IPS-18c (cell line): ENCODE measurements around the gene MRTFA.
"Not testable (repeated sequence)": the region's sequence is repeated elsewhere in the genome, so short reads cannot be mapped to it uniquely, and the experiment has no call there.

ENCODE experiments used
- H3K4me3 ChIP-seq: 2 replicates; pipeline ENCODE4 v1.7.0; 2013; ENCODE audit warnings: low read depth, mild to moderate bottlenecking, low read length, moderate library complexity; ENCODE audit not compliant: insufficient read depth
- H3K9me3 ChIP-seq: one replicate; pipeline ENCODE4 v1.6.1; 2013; ENCODE audit warnings: mild to moderate bottlenecking, low read length, moderate library complexity; ENCODE audit not compliant: control insufficient read depth, insufficient read depth

MRTFA gene

DNA sequence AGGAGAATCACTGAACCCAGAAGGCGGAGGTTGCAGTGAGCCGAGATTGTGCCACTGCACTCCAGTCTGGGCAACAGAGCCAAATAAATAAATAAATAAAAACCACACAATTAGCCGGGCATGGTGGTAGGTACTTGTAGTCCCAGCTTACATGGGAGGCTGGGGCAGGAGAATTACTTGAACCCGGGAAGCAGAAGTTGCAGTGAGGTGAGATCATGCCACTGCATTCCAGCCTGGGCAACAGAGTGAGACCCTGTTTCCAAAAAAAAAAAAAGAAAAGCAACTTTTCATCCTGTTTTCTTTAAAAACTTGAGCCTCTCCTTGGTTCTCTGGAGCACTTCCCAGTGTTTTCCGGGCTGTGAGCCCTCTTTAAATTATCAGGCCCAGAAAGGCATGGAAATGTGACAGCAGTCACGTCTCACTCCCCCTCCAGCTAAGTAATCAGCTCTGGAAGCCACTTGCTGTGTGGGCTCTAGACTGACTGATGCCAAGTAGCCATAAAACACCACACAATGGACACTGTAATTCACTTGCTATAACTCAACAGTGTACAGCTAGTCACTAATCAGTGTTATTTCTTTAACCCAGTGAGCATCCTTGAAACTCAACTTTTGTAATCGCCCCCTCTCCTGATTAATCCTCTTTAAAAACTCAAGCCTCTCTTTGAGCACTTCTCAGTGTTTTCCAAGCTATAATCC, 29.8 kb upstream of the MRTFA start:
- no peak overlapping the region for H3K4me3 ChIP-seq
- no peaks in the 10 kb centered on the region for H3K9me3 ChIP-seq

DNA sequence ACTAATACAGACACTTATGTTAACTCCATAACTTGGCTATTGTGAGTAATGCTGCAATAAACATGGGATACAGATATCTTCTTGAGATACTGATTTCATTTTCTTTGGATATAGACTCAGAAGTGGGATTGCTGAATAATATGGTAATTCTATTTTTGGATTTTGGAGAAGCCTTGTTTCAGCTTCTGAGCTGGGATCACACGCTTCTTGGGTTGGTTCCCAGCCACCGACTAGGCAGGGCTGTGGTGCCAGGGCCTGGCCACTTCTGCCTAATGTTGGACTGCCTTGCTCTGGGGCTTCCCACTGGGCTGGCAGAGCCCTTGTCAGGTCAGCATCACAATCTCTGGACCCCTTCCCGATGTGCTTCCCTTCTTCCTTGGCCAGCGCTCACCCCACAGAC, 28.8 kb upstream of the MRTFA start:
- no peaks in the 10 kb centered on the region for H3K9me3 ChIP-seq

GRCh38 chr22:40661671-40662070, 25.2 kb upstream of the MRTFA start:
- no peak overlapping the region for H3K4me3 ChIP-seq
- H3K9me3 ChIP-seq: no peaks in the 10 kb centered on the region

More for the DNA sequence above, 28.8 kb upstream of the MRTFA start:
- H3K4me3 ChIP-seq: no peak overlapping the region

- Histone ChIP-seq H3K9me3 (no peaks in the 10 kb centered on the region), H3K4me3 (no peak overlapping the region)
Measured at GRCh38 chr22:40660730-40661129, 24.2 kb upstream of the MRTFA start.

DNA sequence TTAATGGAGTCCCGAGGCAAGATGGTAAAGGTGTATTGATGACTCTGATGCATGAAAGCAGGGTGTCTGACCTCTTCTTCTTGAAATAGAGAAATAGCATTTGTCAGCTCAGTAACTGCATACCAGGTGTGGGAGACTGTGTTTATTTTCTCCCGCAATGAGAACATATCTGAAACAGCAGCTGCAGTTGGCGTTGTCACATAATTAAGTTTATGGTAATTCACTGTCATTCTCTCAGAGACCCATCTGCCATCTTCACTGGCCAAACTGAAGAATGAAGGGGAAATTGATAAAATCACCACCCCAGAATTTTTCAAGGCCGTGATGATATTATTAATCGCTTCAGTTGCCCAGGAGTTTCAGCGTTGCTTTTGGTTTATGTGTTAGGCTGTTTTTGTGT, 22.6 kb upstream of the MRTFA start:
- Histone ChIP-seq H3K9me3 (no peaks in the 10 kb centered on the region), H3K4me3 (no peak overlapping the region)

- H3K9me3 ChIP-seq, H3K4me3 ChIP-seq: not testable (repeated sequence)
Measured at GRCh38 chr22:40656651-40657050, 20.1 kb upstream of the MRTFA start.

- not testable (repeated sequence) for H3K9me3 ChIP-seq, H3K4me3 ChIP-seq
Measured at GRCh38 chr22:40655941-40656340, 19.4 kb upstream of the MRTFA start.

DNA sequence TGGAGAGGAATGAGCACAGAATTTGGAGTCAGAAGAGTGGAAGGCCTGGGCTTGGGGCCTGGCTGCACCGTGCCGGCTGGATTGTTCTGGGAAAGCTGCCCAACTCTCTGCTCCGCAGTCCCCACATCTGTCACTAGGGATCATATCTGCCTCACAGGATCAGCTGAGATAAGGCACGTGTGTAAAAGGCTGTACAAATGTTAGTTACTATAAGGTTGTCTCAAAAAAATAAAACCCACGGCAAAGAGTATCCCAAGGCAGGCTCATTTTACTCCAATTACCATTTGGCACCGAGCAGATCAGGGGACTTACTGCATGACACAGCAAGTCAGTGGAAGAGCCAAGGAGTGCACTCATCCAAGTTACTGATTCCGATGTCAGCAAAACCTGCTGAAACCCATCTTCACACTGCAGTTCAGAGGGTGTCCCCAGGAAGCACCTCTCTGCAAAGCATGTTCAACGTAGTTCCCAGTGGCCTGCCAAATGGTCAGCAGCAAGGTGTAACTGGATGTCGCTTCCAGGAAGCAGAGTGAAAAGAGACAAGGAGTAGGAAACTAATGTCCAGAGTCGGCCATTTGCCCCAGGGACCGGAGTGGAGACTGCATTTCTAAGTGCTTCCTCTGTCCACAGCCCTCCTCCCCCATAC, 18.1 kb upstream of the MRTFA start:
- H3K9me3 ChIP-seq: peaks cover 2% of the 10 kb centered on the region
- H3K4me3 ChIP-seq: no peak overlapping the region

GRCh38 chr22:40653361-40653760, 16.8 kb upstream of the MRTFA start:
- Histone ChIP-seq H3K4me3 (no peak overlapping the region), H3K9me3 (peaks cover 2% of the 10 kb centered on the region)

- Histone ChIP-seq H3K4me3 (peak overlapping the region; percentile 62), H3K9me3 (peaks cover 2% of the 10 kb centered on the region)
Measured at GRCh38 chr22:40651563-40652501, 15.3 kb upstream of the MRTFA start.

DNA sequence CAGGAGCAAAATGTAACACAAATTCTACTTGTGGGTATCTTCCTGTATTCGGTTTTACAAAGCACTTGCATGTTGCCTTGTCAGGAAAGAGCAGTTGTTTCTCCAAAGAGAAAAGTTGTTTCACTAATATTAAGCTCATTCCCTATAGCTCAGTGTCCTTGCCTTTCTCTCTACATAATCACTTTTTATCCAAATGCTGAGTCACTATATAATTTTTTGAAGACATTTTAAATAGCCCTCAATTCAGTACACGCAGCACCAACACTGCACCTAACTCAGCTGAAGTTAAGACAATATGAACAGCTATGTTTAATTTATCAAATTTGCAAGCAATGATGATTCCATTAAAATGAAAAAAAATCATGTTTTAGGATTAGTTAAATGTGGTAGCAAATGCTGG, 14.5 kb upstream of the MRTFA start:
- Histone ChIP-seq H3K4me3 (no peak overlapping the region), H3K9me3 (peaks cover 2% of the 10 kb centered on the region)

- H3K4me3 ChIP-seq: no peak overlapping the region
- H3K9me3 ChIP-seq: peaks cover 2% of the 10 kb centered on the region
Measured at GRCh38 chr22:40648386-40648785, 11.9 kb upstream of the MRTFA start.

DNA sequence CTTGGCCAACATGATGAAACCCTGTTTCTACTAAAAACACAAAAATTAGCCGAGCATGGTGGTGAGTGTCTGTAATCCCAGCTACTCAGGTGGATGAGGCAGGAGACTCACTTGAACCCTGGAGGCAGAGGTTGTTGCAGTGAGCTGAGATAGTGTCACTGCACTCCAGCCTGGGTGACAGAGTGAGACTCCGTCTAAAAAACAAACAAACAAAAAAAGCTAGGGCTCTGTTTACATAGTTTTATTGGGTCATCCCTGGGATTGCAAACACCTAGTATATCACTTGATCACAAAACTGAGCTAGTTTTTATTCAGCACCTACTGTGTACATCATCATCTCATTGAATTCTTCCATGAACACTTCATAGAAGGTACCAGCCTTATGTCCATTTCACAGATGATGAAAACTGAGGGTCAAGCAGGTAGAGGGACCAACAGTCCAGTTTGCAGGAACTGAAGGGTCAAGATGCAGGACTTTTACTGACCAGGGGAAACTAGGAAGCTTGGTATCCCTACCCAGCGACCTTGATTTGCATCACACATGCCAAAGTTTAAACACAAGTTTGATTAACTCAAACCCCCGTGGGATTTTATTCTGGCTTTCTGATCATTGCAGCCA, 9.2 kb upstream of the MRTFA start:
- no peak overlapping the region for H3K4me3 ChIP-seq
- H3K9me3 ChIP-seq: no peaks in the 10 kb centered on the region

DNA sequence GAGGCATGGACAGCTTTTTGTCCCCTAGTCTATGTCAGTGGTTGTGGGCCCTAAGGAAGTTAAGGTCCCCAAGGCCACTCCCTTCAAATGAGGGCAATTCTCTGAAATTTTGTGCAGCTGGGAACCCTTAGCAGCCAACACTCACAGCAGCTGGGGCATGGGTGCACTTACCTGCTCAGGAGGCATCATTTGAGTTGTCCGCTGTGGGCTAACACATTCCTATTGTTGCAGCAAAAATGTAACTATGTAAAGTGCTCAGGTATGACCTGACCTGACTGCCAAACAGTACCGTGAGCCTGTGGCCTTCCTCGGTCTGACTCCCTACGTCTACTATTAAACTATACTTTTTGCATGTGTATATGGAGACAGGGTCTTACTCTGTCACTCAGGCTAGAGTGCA, 5.8 kb upstream of the MRTFA start:
- H3K4me3 ChIP-seq: no peak overlapping the region
- no peaks in the 10 kb centered on the region for H3K9me3 ChIP-seq

DNA sequence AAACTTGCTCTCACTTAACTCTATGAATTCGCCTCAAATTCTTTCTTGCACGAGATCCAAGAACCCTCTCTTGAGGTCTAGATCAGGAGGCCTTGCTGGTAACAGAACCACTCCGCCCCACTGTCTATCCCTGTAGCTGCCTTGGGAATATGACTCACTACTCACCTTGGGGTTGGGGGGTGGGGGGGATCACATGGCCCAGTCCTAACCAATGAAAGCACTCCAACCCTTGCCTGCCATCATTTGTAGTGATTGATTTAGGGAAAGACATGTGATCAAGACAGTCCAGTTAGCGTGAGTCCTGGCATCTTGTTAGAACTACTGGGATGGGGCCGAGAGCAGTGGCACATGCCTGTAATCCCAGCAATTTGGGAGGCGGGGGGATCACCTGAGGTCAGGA, 4.8 kb upstream of the MRTFA start:
- Histone ChIP-seq H3K9me3 (no peaks in the 10 kb centered on the region), H3K4me3 (no peak overlapping the region)

DNA sequence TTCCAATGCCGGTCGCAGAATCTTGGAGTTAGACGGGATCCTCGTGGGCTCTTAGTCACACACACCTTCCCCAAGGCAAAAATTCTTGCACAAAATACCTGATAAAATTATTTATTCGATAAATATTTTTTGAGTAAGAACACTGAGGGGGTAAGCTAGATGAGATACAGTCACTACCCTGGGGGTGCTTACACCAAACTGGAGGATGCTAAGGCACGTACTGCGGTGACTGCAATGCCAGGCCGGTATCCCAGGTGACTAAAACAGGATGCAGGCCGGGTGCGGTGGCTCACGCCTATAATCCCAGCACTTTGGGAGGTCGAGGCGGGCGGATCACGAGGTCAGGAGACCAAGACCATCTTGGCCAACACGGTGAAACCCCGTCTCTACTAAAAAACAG, 1.7 kb upstream of the MRTFA start:
- H3K4me3 ChIP-seq: no peak overlapping the region
- H3K9me3 ChIP-seq: no peaks in the 10 kb centered on the region
